Thyroid gland (tissue), 4 donors: ENCODE data around the gene ANKMY2.
A peak's percentile ranks its signal among the peaks of the same experiment; 100 is the strongest.

Experiments
- POLR2A ChIP-seq, 2 donors: fragments of 450-650 bp; IDR thresholded peaks; one replicate each; pipeline ENCODE4 v1.6.1; 2017; ENCODE audit warnings: antibody characterized with exemption in 2 of 2, mild to moderate bottlenecking in 2 of 2, moderate library complexity in 1 of 2
- TF ChIP-seq, protein P1 (sequence below), 6 experiments: fragments of 200-600 bp in 3 of 6; fragments of 450-650 bp in 3 of 6; sonication (generic) in 3 of 6; IDR thresholded peaks; one replicate each; pipeline ENCODE4 v1.5.1; 2016 to 2019; ENCODE audit warnings: antibody characterized with exemption in 6 of 6, mild to moderate bottlenecking in 2 of 6, inconsistent platforms in 1 of 6, moderate library complexity in 1 of 6

DNA sequence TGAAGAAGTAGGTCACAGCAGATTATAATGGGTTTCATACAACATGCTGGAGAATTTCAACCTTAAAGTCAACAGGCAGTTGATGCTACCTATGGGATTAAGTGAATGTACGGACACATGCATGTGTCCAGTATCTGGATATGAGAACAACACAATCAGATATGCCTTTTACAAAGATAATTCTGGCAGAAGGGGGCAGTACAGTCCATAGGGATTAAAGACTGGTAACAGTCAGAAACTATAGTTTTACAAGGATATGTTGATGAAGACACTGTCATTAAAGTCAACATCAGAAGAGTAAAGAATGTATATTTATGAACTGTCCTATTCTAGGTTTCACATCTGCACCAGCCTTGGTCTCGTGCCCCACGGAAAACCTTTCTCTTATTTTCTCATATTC, 41.5 kb downstream of the ANKMY2 start:
- TF ChIP-seq, protein P1, sequence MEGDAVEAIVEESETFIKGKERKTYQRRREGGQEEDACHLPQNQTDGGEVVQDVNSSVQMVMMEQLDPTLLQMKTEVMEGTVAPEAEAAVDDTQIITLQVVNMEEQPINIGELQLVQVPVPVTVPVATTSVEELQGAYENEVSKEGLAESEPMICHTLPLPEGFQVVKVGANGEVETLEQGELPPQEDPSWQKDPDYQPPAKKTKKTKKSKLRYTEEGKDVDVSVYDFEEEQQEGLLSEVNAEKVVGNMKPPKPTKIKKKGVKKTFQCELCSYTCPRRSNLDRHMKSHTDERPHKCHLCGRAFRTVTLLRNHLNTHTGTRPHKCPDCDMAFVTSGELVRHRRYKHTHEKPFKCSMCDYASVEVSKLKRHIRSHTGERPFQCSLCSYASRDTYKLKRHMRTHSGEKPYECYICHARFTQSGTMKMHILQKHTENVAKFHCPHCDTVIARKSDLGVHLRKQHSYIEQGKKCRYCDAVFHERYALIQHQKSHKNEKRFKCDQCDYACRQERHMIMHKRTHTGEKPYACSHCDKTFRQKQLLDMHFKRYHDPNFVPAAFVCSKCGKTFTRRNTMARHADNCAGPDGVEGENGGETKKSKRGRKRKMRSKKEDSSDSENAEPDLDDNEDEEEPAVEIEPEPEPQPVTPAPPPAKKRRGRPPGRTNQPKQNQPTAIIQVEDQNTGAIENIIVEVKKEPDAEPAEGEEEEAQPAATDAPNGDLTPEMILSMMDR (IDR thresholded peaks at IDR 0.05) = peak in 3 of 6 experiments; percentile 4 to 32 (median 21)
- TF ChIP-seq POLR2A (IDR thresholded peaks at IDR 0.05) = no peak
